WI38 (cell line): ENCODE results near the gene MROH7.

ENCODE experiments used
- H3K4me3 ChIP-seq: 2 replicates; pipeline ENCODE4 v1.5.1; 2011; ENCODE audit warnings: low read depth, mild to moderate bottlenecking, control low read depth, low read length
- CTCF ChIP-seq: IDR thresholded peaks from 2 replicates; pipeline ENCODE4 v1.5.1; 2012; ENCODE audit warnings: low read depth, mild to moderate bottlenecking, control low read depth, low read length

The MROH7 gene

DNA sequence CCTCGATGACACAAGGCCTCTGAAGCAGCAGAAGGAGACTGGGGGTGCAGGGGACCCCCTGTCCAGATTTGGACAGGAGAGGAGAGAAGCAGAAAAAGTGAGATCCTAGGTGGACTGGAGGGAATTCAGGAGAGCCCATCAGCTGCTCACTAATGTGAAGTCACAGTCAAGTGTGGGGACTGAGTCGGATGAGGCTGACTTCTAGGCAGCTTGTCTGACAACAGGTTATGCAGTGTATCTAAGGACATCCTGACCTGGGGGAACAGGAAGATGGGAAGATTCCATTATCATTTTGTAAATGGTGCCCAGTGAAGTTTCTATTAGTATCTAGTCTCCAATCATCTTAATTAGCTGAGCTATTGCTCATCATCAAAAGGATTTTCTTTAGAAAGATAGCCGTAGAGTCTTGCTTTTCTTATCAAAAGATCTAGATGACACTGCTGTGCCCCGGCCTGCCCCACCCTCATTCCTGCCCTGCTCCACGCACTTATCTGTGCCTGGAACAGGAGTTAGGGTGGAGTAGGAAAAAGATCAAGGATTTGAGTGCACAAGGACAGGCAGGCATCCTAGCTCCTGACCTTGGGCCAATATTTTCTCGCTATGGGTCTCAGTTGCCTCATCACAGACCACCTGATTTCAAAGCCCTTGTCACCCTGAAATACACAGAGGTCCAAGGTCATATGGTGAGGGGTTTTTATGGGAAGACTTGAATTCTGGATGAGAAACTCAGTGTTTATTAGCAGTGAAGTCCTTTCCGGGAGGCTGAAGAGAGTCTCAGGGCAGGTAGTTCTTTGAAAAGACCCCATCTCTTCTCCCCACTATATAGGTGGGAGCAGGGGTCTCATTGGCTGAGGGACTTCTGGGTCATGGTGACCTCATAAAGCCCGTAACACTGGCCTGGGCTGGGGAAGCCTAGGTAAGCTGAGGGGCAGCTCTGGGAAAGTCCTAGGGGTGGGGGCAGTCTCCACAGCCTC is at the start of gene MROH7:
Gene MROH7 (plus strand): TSS at position 924 of the 974 bp plus-strand sequence. CDS start 11,141 bp downstream, outside the sequence.
- no peak for TF ChIP-seq CTCF
- no peak within 1 kb of the TSS for H3K4me3 ChIP-seq

DNA sequence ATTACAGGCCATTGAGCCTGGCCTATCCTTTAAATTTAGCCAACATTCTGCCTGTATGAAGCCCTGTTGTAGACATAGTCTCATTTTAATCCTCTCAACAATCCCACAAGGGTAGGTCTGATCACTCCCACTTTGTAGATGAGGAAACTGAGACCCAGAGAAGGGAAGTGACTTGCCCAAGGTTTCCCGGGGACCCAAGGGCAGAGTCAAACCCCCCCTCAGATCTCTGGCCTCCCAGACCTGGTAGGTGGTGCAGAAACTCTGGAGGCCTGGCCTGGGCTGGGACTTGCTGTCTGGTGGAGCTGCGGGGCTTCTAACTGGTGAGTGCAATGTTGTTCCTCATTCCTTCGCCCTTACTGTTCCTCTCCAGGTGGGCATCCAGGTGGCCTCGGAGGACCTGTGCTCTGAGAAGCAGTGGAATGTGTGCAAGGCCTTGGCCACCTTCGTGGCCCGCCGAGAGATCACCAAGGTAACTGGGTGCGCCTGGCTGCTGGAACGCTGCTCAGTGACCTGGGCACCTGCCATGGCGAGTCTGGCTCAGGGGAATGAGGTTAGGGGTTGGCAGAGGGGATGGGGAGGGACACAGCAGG is 47.9 kb upstream of the MROH7 start:
- H3K4me3 ChIP-seq = no peak overlapping the region
- no peak for TF ChIP-seq CTCF

GRCh38 chr1:54594463-54594862 is 47.1 kb upstream of the MROH7 start:
- H3K4me3 ChIP-seq = no peak overlapping the region
- no peak for TF ChIP-seq CTCF

DNA sequence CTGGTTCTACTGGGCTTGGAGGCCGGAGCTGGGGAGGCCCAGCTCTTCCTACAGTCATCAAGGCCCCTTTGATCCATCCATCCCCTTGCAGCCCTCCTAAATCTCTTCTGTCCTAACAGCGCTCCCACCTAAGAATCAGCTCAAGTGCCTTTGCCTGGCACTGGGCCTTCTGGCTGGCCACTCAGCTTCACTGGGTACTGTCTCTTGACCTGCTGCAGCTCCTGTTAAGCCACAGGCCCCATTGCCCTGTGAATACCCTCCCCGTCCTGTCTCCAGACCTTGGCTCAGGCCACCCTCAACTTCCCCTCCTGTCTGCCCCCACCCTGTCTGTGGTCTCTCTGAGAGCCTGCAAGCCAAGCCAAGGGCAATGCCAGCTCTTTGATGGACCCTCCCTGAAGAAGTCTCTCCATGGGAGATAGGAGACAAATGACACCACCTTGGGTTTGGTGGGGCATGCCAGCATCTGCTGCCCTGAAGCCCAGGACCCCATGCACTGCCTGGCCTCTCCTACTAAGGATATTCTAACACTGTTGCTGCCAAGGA is 45.6 kb upstream of the MROH7 start:
- H3K4me3 ChIP-seq = no peak overlapping the region
- no peak for TF ChIP-seq CTCF

- TF ChIP-seq CTCF = no peak
- H3K4me3 ChIP-seq = no peak overlapping the region
These were observed 44.8 kb upstream of the MROH7 start for GRCh38 chr1:54596756-54597155.

GRCh38 chr1:54597455-54598030 is 44.0 kb upstream of the MROH7 start:
- no peak overlapping the region for H3K4me3 ChIP-seq
- TF ChIP-seq CTCF = no peak
